CD4-positive, alpha-beta memory T cell (primary cell): ENCODE results near the gene MEIS2. TPM values are rescaled to one million over a fixed set of nuclear protein-coding genes. Genes with fewer than 3 reads are reported as not detected.

Experiments used
- CTCF ChIA-PET: fragments of 350-600 bp; sonication (Branson Sonifier 250); formaldehyde crosslinking; loops from one replicate; lab custom pipeline; 2021; ENCODE audit warnings: inconsistent platforms; ENCODE audit not compliant: partially characterized antibody; lab: Charles Lee
- POLR2A ChIA-PET: fragments of 350-600 bp; sonication (Branson Sonifier 250); formaldehyde crosslinking; loops from one replicate; lab custom pipeline; 2021; ENCODE audit not compliant: partially characterized antibody; lab: Charles Lee
- DNase-seq, 5 donors: peaks; one replicate each; pipeline versions ENCODE4 v3.0.0 to v3.0.0-alpha.2; 2020 to 2022; ENCODE audit warnings: mixed read lengths in 1 of 5
- H3K27ac ChIP-seq: one replicate; pipeline ENCODE4 v1.7.0; 2013; ENCODE audit warnings: low read depth, low read length
- H3K27me3 ChIP-seq: 2 replicates; pipeline ENCODE4 v1.7.0; 2013; ENCODE audit warnings: mild to moderate bottlenecking, low read length, moderate library complexity; ENCODE audit not compliant: insufficient read depth
- H3K36me3 ChIP-seq: 2 replicates; pipeline ENCODE4 v1.7.0; 2013; ENCODE audit warnings: mild to moderate bottlenecking, low read length, moderate library complexity; ENCODE audit not compliant: insufficient read depth
- H3K4me1 ChIP-seq: 2 replicates; pipeline ENCODE4 v1.7.0; 2013; ENCODE audit warnings: mild to moderate bottlenecking, low read length, moderate library complexity; ENCODE audit not compliant: insufficient read depth
- H3K4me3 ChIP-seq, 2 donors: one replicate each; pipeline ENCODE4 v1.7.0; 2013; ENCODE audit warnings: low read length in 2 of 2, mild to moderate bottlenecking in 1 of 2
- H3K9me3 ChIP-seq, 2 donors: one replicate each; pipeline ENCODE4 v1.7.0; 2013; ENCODE audit warnings: low read length in 2 of 2, control low read depth in 1 of 2; ENCODE audit not compliant: control insufficient read depth in 1 of 2
- H3K27ac Mint-ChIP-seq, 7 donors: one replicate each; pipeline ENCODE4 v1.8.0; 2020 to 2021; ENCODE audit warnings: mixed read lengths in 7 of 7, mild to moderate bottlenecking in 6 of 7, inconsistent platforms in 3 of 7, moderate library complexity in 3 of 7
- H3K27me3 Mint-ChIP-seq, 2 donors: one replicate each; pipeline ENCODE4 v1.8.0; 2020 to 2021; ENCODE audit warnings: mixed read lengths in 2 of 2
- H3K36me3 Mint-ChIP-seq, 2 donors: one replicate each; pipeline ENCODE4 v1.8.0; 2020 to 2021; ENCODE audit warnings: mixed read lengths in 2 of 2, inconsistent platforms in 1 of 2, mild to moderate bottlenecking in 1 of 2
- H3K4me1 Mint-ChIP-seq, 4 donors: one replicate each; pipeline ENCODE4 v1.8.0; 2020 to 2021; ENCODE audit warnings: mixed read lengths in 4 of 4, mild to moderate bottlenecking in 1 of 4
- H3K4me3 Mint-ChIP-seq, 8 donors: one replicate each; pipeline ENCODE4 v1.8.0; 2020 to 2021; ENCODE audit warnings: mixed read lengths in 8 of 8, mild to moderate bottlenecking in 7 of 8, moderate library complexity in 6 of 8, inconsistent platforms in 3 of 8
- H3K9me3 Mint-ChIP-seq, 8 donors: one replicate each; pipeline ENCODE4 v1.8.0; 2020 to 2021; ENCODE audit warnings: mixed read lengths in 8 of 8, mild to moderate bottlenecking in 5 of 8, inconsistent platforms in 3 of 8, moderate library complexity in 1 of 8
- intact Hi-C: fragments of 100-400 bp; cut with micrococcal nuclease; formaldehyde crosslinking; loops from one replicate; pipeline ENCODE4 v1.15.1; 2023
- polyA plus RNA-seq, 2 donors: library from polyadenylated mRNA; unstranded; fragments of 300-500 nt; fragmentation: Illumina TruSeq; gene quantifications; one replicate each; pipeline ENCODE4 v1.2.3, GENCODE V29; 2021
- total RNA-seq, 2 experiments: library from RNA; stranded (reverse); gene quantifications; one replicate each; pipeline ENCODE4 v1.2.3, GENCODE V29; 2021

The MEIS2 gene
- total and polyA plus RNA-seq, 4 experiments from 2014 or later: not detected

GRCh38 chr15:36940219-36940618, 160.1 kb downstream of the MEIS2 start:
- CTCF ChIA-PET: no interaction called here
- no peaks in the 10 kb centered on the region for H3K4me1 Mint-ChIP-seq
- no peak for DNase-seq
- no peaks in the 10 kb centered on the region for H3K27me3 Mint-ChIP-seq
- Histone ChIP-seq H3K9me3 (no peaks in the 10 kb centered on the region), H3K4me1 (no peaks in the 10 kb centered on the region), H3K27ac (no peak overlapping the region), H3K4me3 (no peak overlapping the region), H3K27me3 (no peaks in the 10 kb centered on the region), H3K36me3 (no peaks in the 10 kb centered on the region)
- no peak overlapping the region for H3K27ac Mint-ChIP-seq
- intact Hi-C loops: no loop called here
- H3K9me3 Mint-ChIP-seq: peaks cover 0 to 3% (median 0%) of the 10 kb centered on the region in 8 donors
- no peak overlapping the region for H3K4me3 Mint-ChIP-seq
- POLR2A ChIA-PET: no interaction called here
- no peaks in the 10 kb centered on the region for H3K36me3 Mint-ChIP-seq

GRCh38 chr15:36938764-36939163, 161.6 kb downstream of the MEIS2 start:
- ChIA-PET CTCF (no interaction called here), POLR2A (no interaction called here)
- Histone ChIP-seq H3K4me1 (no peaks in the 10 kb centered on the region), H3K27me3 (no peaks in the 10 kb centered on the region), H3K9me3 (no peaks in the 10 kb centered on the region), H3K27ac (no peak overlapping the region), H3K36me3 (no peaks in the 10 kb centered on the region), H3K4me3 (no peak overlapping the region)
- Mint-ChIP-seq H3K27ac (no peak overlapping the region), H3K27me3 (no peaks in the 10 kb centered on the region), H3K4me1 (no peaks in the 10 kb centered on the region), H3K36me3 (no peaks in the 10 kb centered on the region), H3K9me3 (peaks cover 0 to 3% (median 0%) of the 10 kb centered on the region in 8 donors), H3K4me3 (no peak overlapping the region)
- no peak for DNase-seq
- intact Hi-C loops: no loop called here

GRCh38 chr15:36938131-36938530, 162.2 kb downstream of the MEIS2 start:
- Histone ChIP-seq H3K27me3 (no peaks in the 10 kb centered on the region), H3K27ac (no peak overlapping the region), H3K4me1 (no peaks in the 10 kb centered on the region), H3K36me3 (no peaks in the 10 kb centered on the region), H3K4me3 (no peak overlapping the region), H3K9me3 (no peaks in the 10 kb centered on the region)
- ChIA-PET POLR2A (no interaction called here), CTCF (no interaction called here)
- H3K27ac Mint-ChIP-seq: no peak overlapping the region
- H3K27me3 Mint-ChIP-seq: no peaks in the 10 kb centered on the region
- H3K36me3 Mint-ChIP-seq: no peaks in the 10 kb centered on the region
- intact Hi-C loops: no loop called here
- DNase-seq: no peak
- no peak overlapping the region for H3K4me3 Mint-ChIP-seq
- H3K9me3 Mint-ChIP-seq: peaks cover 0 to 3% (median 0%) of the 10 kb centered on the region in 8 donors
- no peaks in the 10 kb centered on the region for H3K4me1 Mint-ChIP-seq

- CTCF ChIA-PET: no interaction called here
- no peak overlapping the region for H3K27ac Mint-ChIP-seq
- H3K27me3 Mint-ChIP-seq: no peaks in the 10 kb centered on the region
- no peak overlapping the region for H3K4me3 ChIP-seq
- intact Hi-C loops: no loop called here
- H3K4me1 ChIP-seq: no peaks in the 10 kb centered on the region
- H3K27ac ChIP-seq: no peak overlapping the region
- H3K4me1 Mint-ChIP-seq: no peaks in the 10 kb centered on the region
- no peak overlapping the region for H3K4me3 Mint-ChIP-seq
- no peaks in the 10 kb centered on the region for H3K9me3 ChIP-seq
- POLR2A ChIA-PET: no interaction called here
- H3K36me3 Mint-ChIP-seq: no peaks in the 10 kb centered on the region
- peaks cover 0 to 3% (median 0%) of the 10 kb centered on the region in 8 donors for H3K9me3 Mint-ChIP-seq
- no peak for DNase-seq
- no peaks in the 10 kb centered on the region for H3K36me3 ChIP-seq
- H3K27me3 ChIP-seq: no peaks in the 10 kb centered on the region
These were observed 163.7 kb downstream of the MEIS2 start for GRCh38 chr15:36936613-36937012.

- H3K27ac ChIP-seq: no peak overlapping the region
- Mint-ChIP-seq H3K4me3 (no peak overlapping the region), H3K27me3 (no peaks in the 10 kb centered on the region), H3K9me3 (peaks cover 0 to 3% (median 0%) of the 10 kb centered on the region in 8 donors), H3K4me1 (no peaks in the 10 kb centered on the region), H3K27ac (no peak overlapping the region), H3K36me3 (no peaks in the 10 kb centered on the region)
- intact Hi-C loops: no loop called here
- H3K36me3 ChIP-seq: no peaks in the 10 kb centered on the region
- no peaks in the 10 kb centered on the region for H3K27me3 ChIP-seq
- POLR2A ChIA-PET: no interaction called here
- CTCF ChIA-PET: no interaction called here
- no peaks in the 10 kb centered on the region for H3K4me1 ChIP-seq
- H3K9me3 ChIP-seq: no peaks in the 10 kb centered on the region
- H3K4me3 ChIP-seq: no peak overlapping the region
- DNase-seq: no peak
These were observed 166.9 kb downstream of the MEIS2 start for GRCh38 chr15:36933255-36933990.

- Histone ChIP-seq H3K27me3 (no peaks in the 10 kb centered on the region), H3K9me3 (no peaks in the 10 kb centered on the region), H3K4me3 (no peak overlapping the region), H3K36me3 (no peaks in the 10 kb centered on the region), H3K27ac (no peak overlapping the region), H3K4me1 (no peaks in the 10 kb centered on the region)
- DNase-seq: no peak
- ChIA-PET CTCF (no interaction called here), POLR2A (no interaction called here)
- Mint-ChIP-seq H3K9me3 (peaks cover 0 to 2% (median 0%) of the 10 kb centered on the region in 8 donors), H3K27me3 (no peaks in the 10 kb centered on the region), H3K27ac (no peak overlapping the region), H3K4me3 (no peak overlapping the region), H3K36me3 (no peaks in the 10 kb centered on the region), H3K4me1 (no peaks in the 10 kb centered on the region)
- intact Hi-C loops: no loop called here
These were observed 168.3 kb downstream of the MEIS2 start for GRCh38 chr15:36932070-36932469.

GRCh38 chr15:36931434-36931833, 168.9 kb downstream of the MEIS2 start:
- Mint-ChIP-seq H3K27me3 (no peaks in the 10 kb centered on the region), H3K36me3 (no peaks in the 10 kb centered on the region)
- H3K27me3 ChIP-seq: no peaks in the 10 kb centered on the region

More at GRCh38 chr15:36931434-36931833, 168.9 kb downstream of the MEIS2 start:
- Histone ChIP-seq H3K4me3 (no peak overlapping the region), H3K9me3 (no peaks in the 10 kb centered on the region), H3K4me1 (no peaks in the 10 kb centered on the region), H3K36me3 (no peaks in the 10 kb centered on the region), H3K27ac (no peak overlapping the region)
- H3K9me3 Mint-ChIP-seq: peaks cover 0 to 2% (median 0%) of the 10 kb centered on the region in 8 donors
- no peak for DNase-seq
- intact Hi-C loops: no loop called here
- H3K4me1 Mint-ChIP-seq: no peaks in the 10 kb centered on the region
- no peak overlapping the region for H3K4me3 Mint-ChIP-seq
- ChIA-PET CTCF (no interaction called here), POLR2A (no interaction called here)
- no peak overlapping the region for H3K27ac Mint-ChIP-seq
